Superior temporal gyrus (tissue), 1 donor: ENCODE measurements around the gene CFAP68.

Source experiments
- DNase-seq: peaks from one replicate; pipeline ENCODE4 v3.0.0-alpha.2; 2016; ENCODE audit errors: extremely low spot score

CFAP68 gene

DNA sequence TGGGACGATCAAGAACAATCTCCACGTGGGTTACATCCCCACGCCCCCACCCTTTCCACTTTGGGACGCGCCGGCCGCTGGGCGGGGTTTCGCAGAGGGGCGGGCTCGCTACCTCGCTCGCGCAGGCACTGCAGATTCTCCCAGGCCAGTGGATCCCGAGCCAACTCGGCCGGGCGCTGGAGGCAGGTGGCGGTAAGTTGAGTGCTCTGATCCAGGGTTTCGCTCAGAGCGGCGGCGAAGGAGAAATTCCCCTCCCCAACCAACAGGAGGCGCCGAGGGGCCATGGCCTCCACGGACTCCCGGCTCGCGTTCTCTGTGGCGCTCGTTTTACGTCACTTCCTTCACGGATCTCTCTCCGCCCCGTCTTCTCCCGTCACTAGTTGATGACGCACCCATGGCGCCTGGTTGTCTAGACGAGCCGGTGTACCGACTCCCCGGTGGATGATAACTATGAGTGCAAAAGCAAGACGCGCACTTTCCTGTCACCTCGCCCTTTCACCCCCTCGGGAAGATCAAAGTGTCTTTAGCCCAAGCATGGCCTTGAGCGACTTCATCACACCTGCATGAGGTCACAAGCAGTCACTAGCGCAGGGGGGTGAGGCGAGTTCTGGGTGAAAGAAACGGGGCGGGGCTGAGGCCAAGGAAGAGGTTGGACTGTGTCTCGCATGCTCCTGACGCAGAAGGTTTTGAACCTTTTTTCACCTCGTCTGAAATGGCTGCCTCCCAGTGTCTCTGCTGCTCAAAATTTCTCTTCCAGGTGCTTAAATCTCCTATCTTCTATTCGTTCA lies at the start of gene CFAP68, which contains the start of gene FDXACB1:
CFAP68 (plus strand) TSS at position 693 of the 788 bp plus-strand sequence; CDS start at position 713, 20 bp downstream.
FDXACB1 (minus strand) TSS at position 317 of the 788 bp plus-strand sequence; CDS start at position 284, 33 bp downstream.
- DNase-seq = peak; percentile 99

DNA sequence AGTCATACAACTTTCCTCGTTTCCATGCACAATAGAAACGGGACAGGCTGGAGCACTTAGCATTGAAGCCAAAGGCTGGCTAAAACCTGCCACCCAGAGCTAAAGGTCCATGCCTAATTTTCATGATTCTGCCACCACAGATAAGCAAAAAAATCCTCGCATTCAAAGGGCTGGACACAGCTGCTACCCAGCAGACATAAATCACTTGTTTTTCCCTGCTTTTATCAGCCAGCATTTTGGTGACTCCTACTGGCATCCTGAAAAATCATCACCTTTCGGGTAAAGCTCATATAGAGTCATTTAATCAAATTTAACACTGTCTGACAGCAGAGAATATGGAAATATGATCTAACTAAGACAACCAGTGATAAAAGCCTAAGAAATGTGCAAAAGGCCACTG lies 45.8 kb upstream of the CFAP68 start:
- no peak for DNase-seq

DNA sequence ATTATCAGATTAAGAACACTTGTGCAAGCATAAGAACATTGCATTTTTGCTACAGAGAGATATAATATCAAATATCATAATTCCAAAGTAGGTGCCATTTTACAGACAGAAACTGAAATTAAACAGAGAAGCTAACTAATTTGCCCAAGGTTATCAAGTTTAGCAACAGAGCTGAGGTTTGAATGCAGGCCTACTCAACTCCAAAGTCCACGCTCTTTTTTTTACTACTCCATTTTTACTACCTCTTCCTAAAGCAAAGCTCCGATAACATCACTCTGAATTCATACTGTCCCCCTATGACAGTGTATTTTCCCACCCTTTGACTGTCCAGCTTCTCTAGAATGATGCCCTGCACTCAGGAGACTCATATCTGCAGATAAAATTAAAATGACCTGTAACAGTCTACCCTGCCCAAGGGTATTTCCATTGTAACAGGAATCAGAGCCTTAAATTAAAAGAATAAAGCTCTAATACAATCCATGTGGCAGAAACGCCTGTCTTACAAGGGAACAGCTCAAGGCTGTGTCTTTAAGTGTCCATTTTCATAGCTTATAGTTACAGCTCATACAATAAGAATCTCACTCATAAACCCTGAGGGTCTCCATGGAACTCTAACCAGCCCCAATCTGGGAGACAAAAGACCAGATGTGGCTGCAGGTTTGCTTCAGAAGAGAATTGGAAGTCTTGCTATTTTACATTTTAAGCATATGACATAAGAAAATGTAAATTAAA lies 44.7 kb upstream of the CFAP68 start:
- DNase-seq = no peak

DNA sequence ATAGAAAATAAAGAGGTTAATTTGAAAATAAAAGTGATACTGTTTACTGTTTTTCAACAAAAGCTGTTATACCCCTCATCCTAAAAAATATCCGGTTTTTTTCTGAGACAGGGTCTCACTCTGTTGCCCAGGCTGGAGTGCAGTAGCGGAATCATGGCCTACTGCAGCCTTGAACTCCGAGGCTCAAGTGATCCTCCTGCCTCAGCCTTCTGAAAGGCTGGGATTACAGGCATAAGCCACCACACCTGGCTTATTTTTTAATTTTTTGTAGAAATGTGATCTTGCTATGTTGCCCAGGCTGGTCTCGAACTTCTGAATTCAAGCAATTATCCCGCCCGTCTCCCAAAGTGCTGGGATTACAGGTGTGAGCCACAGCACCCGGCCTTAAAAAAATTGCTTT lies 43.7 kb upstream of the CFAP68 start:
- no peak for DNase-seq

GRCh38 chr11:111836162-111836561 lies 43.2 kb upstream of the CFAP68 start:
- no peak for DNase-seq

DNA sequence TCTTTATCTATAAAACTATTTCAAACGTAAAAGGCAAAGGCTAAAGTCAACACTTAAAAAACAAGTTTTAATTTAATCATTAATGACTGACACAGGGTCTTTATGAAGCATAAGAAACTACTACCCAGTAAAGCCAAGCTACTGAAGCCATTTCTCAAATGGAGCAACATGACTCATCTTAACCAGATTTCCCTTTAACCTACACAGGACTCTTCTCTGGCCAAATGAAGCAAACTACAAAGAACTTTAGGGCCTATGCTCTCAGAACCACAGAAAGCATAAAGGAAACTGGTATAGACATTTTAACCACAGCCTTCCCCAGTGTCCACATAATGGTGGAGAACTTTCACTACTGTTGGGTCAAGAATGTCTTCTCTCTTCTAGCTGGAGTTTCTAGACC lies 42.6 kb upstream of the CFAP68 start:
- DNase-seq = no peak

DNA sequence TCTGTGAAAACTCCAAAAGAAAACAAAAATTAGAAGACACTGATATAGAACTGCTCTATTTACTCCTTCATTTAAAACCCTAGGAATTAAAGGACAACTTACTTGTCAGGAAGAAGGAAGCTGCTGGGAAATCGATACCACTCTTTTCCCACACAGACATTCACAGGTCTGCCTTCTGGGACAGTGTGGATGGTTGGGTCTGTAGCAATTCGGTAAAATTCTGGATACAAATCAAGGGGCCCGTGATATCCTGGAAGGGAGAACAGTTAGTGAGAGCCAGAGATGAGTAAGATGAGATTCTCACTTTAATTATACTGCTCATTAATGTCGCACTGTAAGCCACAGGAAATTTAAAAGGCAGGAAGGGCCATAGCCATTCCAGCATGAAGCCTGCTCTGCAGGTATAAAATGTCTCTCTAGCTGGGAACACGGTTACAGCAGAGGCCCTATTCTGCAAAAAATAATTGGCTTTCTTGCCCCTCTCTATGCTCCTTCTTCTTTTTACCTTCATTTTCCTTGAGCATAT lies 41.9 kb upstream of the CFAP68 start:
- DNase-seq = peak; percentile 9

- peak; percentile 8 for DNase-seq
These were observed 41.3 kb upstream of the CFAP68 start for GRCh38 chr11:111838054-111838453.

- DNase-seq = no peak
These were observed 39.2 kb upstream of the CFAP68 start for GRCh38 chr11:111840143-111840542.

GRCh38 chr11:111841370-111842053 lies 37.8 kb upstream of the CFAP68 start:
- DNase-seq = peak; percentile 98

DNA sequence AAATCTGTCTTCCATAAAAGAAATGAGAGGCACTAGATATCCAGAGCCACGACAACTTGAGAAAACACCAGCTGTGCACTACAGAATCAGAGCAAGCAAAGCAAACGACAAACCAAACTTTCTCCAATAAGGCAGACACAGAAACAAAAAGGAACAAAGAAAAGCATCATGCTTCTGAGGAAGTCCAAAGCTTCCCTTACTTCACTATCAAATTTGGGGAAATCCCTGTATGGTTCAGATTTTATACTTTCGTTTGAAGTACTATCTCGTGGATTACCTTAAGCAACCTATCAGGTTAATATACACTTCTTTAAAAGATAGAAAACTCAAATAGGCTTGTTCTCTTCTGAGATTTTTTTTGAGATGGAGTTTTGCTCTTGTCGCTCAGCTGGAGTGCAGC lies 35.7 kb upstream of the CFAP68 start:
- no peak for DNase-seq

- no peak for DNase-seq
These were observed 33.9 kb upstream of the CFAP68 start for GRCh38 chr11:111845276-111846028.

- DNase-seq = no peak
These were observed 33.3 kb upstream of the CFAP68 start for GRCh38 chr11:111846063-111846462.

DNA sequence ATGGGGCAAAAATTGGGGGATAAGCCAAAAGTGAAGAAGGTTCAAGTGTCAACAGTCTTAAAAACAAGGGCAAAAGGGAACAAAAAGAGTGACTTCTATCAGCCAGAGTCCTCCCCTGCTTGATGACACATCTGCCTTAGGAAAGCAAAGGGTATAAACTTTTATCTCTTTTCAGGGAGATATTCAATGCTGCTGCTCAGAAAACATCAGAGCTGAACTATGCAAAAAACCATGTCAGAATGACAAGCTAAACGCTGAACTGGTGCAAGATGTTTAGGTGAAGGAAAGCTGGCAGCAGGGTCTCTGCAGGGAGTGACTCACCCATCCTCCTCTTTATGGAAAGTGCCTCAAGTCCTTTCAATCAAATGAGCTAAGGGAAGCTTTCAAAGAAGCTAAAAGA lies 32.7 kb upstream of the CFAP68 start:
- DNase-seq = no peak

DNA sequence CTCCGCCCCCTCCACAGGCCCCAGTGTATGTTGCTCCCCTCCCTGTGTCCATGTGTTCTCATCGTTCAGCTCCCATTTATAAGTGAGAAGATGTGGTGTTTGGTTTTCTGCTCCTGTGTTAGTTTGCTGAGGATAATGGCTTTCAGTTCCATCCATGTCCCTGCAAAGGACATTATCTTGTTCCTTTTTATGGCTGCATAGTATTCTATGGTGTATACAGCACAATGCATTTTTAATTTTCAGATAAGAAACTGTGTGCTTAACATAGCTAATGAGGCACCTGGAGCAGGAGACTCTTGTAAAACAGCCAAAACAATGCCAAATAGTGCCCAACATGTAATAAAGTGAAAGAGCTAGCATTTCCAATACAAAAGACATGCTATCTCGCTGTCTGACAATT lies 29.7 kb upstream of the CFAP68 start:
- no peak for DNase-seq

DNA sequence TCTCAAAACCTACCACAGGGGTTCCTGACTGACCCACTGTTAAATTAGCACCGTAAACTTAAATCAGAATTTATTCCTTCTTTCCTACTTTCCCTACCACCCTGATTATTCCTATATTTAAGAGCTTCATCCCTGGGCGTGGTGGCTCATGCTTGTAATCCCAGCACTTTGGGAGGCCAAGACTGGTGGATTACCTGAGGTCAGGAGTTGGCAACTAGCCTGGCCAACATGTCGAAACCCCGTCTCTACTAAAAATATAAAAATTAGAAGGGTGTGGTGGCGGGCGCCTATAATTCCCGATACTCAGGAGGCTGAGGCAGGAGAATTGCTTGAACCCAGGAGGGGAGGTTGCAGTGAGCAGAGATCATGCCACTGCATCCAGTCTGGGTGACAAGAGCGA lies 28.3 kb upstream of the CFAP68 start:
- DNase-seq = no peak

GRCh38 chr11:111851636-111852035 lies 27.7 kb upstream of the CFAP68 start:
- peak; percentile 30 for DNase-seq

DNA sequence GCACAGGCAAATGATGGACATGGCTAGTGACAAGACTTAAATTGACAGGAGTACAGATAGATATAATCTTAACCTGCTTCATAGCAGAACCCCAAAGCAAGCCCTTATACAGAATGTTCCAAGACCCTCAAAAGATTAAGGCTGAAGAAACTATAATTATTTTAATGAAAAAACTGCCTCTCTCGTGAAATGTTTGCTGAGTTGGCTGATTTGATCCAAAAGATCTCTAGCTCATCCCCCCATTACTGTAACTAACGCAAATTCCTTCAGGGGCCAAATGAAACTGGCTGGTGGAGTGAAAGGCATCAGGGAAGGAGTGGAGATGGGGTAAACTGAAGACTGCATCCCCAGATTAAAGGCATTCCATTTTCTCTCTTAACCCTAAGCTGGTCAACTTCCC lies 27.2 kb upstream of the CFAP68 start:
- no peak for DNase-seq

- DNase-seq = no peak
These were observed 23.8 kb upstream of the CFAP68 start for GRCh38 chr11:111855506-111855905.

DNA sequence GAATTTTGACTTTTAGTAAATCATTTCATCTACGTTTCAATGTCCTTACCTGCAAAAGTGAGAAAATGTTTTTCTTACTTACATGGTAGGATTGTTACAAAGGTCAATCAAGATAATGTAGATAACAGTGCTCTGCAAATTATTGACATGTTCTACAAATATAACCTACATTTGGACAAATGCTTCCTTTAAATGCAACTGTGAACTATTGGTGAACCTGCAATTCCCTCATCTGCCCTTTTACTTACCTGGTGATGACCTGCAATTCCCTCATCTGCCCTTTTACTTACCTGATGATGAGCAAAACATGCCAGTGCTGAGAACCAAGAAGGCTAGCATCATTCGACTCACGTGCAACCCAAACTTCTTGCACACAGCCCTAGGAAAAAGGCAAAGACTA lies 19.1 kb upstream of the CFAP68 start:
- DNase-seq = no peak

DNA sequence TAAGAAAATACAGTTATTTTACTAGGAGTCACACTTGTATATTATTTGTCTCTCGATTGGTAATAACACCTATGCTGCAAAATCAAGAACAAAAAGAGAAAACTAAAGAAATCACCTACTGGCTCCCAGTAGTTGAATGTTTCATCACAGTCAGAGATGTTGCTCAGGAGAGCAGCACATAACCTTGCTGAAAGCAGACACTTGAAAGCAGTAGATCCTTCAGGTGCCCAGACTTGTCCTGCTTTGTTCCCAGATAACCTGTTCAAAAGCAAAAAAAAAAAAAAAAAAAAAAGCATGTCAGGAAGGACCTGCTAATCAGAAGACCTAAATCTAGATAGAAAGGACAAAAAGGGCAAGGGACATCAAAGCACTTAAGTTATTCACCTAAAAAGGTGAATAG lies 9.2 kb upstream of the CFAP68 start:
- DNase-seq = no peak

DNA sequence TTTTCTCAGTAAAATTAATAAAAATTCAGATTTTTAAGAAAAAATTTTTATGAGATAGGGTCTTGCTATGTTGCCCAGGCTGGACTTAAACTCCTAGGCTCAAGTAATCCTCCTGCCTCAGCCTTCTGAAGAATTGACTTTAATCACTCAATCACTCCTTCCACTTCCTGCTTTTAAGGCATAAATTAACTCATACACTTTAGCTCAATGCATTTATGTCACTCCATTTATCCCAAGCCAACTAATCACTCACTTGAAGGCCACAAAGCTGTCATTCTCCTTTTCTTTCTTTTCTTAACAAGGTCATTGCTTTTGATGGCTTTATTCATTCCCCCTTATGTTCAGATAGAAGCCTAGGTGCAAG lies 8.8 kb upstream of the CFAP68 start:
- no peak for DNase-seq
